Measurements from ENCODE around the gene AMIGO1.

DNA sequence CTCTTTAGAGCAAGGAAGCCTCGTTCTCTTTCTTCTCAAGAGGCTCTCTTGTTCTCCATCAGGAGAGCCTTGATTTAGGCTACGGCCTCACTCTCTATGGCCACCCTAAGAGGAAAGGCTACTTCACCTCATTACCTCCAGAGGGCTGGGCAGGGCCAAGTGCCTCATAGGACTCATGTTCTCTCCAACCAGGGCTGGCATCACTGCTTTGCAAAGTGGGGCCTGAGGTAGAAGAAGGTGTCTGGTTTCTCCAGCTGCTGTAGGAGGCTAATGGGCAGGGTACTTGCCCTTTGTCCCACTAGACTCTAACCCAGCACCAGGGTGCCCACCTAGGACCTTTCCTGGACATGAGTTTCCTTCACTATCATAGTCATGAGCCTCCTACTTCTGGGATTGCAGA lies 27.9 kb downstream of the AMIGO1 start:
- TF ChIP-seq, protein P1, sequence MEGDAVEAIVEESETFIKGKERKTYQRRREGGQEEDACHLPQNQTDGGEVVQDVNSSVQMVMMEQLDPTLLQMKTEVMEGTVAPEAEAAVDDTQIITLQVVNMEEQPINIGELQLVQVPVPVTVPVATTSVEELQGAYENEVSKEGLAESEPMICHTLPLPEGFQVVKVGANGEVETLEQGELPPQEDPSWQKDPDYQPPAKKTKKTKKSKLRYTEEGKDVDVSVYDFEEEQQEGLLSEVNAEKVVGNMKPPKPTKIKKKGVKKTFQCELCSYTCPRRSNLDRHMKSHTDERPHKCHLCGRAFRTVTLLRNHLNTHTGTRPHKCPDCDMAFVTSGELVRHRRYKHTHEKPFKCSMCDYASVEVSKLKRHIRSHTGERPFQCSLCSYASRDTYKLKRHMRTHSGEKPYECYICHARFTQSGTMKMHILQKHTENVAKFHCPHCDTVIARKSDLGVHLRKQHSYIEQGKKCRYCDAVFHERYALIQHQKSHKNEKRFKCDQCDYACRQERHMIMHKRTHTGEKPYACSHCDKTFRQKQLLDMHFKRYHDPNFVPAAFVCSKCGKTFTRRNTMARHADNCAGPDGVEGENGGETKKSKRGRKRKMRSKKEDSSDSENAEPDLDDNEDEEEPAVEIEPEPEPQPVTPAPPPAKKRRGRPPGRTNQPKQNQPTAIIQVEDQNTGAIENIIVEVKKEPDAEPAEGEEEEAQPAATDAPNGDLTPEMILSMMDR (IDR thresholded peaks at IDR 0.05): no peak
- no peak for TF ChIP-seq POLR2AphosphoS5 (IDR thresholded peaks at IDR 0.05)
- TF ChIP-seq POLR2A (IDR thresholded peaks at IDR 0.05): no peak
